ENCODE data around the gene LNPEP.

Gene LNPEP

GRCh38 chr5:96935559-96936430 is at the start of gene LNPEP:
Gene LNPEP, plus strand, starts transcription at chr5:96936080. Its CDS starts 76 bp downstream, at chr5:96936156.
- peak; percentile 98 for DNase-seq (ENCODE audit: low read depth)
- TF ChIP-seq CTCF (IDR thresholded peaks at IDR 0.05; ENCODE audit: insufficient read depth, low read depth, low read length, missing control alignments) = no peak
- peak within 1 kb of the TSS; percentile 85 for H3K4me3 ChIP-seq (ENCODE audit: low read depth, low read length)

- H3K4me3 ChIP-seq (ENCODE audit: low read depth, low read length) = no peak overlapping the region
- DNase-seq (ENCODE audit: low read depth) = no peak
Measured at GRCh38 chr5:96893342-96893741, 42.5 kb upstream of the LNPEP start.

GRCh38 chr5:96896276-96896675 is 39.6 kb upstream of the LNPEP start:
- no peak for TF ChIP-seq CTCF (IDR thresholded peaks at IDR 0.05; ENCODE audit: insufficient read depth, low read depth, low read length, missing control alignments)
- DNase-seq (ENCODE audit: low read depth) = peak; percentile 48
- peak overlapping the region; percentile 62 for H3K4me3 ChIP-seq (ENCODE audit: low read depth, low read length)

More at GRCh38 chr5:96893342-96893741, 42.5 kb upstream of the LNPEP start:
- no peak for TF ChIP-seq CTCF (IDR thresholded peaks at IDR 0.05; ENCODE audit: insufficient read depth, low read depth, low read length, missing control alignments)

GRCh38 chr5:96896806-96897205 is 39.1 kb upstream of the LNPEP start:
- peak overlapping the region; percentile 62 for H3K4me3 ChIP-seq (ENCODE audit: low read depth, low read length)
- TF ChIP-seq CTCF (IDR thresholded peaks at IDR 0.05; ENCODE audit: insufficient read depth, low read depth, low read length, missing control alignments) = no peak
- DNase-seq (ENCODE audit: low read depth) = peak; percentile 80

GRCh38 chr5:96901384-96901783 is 34.5 kb upstream of the LNPEP start:
- no peak overlapping the region for H3K4me3 ChIP-seq (ENCODE audit: low read depth, low read length)
- DNase-seq (ENCODE audit: low read depth) = peak; percentile 57
- peak; percentile 11 for TF ChIP-seq CTCF (IDR thresholded peaks at IDR 0.05; ENCODE audit: insufficient read depth, low read depth, low read length, missing control alignments)

GRCh38 chr5:96901841-96902240 is 34.0 kb upstream of the LNPEP start:
- no peak for TF ChIP-seq CTCF (IDR thresholded peaks at IDR 0.05; ENCODE audit: insufficient read depth, low read depth, low read length, missing control alignments)

More at GRCh38 chr5:96901841-96902240, 34.0 kb upstream of the LNPEP start:
- DNase-seq (ENCODE audit: low read depth) = no peak
- H3K4me3 ChIP-seq (ENCODE audit: low read depth, low read length) = no peak overlapping the region

Data from GM12865 (cell line).